Upper lobe of left lung (tissue), 6 donors: ENCODE measurements around the gene SLC9B1. TPM values are rescaled to one million over a fixed set of nuclear protein-coding genes. Genes with fewer than 3 reads are reported as not detected.
A peak's percentile ranks its signal among the peaks of the same experiment; 100 is the strongest.
"Not testable (repeated sequence)": the region's sequence is repeated elsewhere in the genome, so short reads cannot be mapped to it uniquely, and the experiment has no call there.

ENCODE experiments used
- ATAC-seq, 2 donors: fragments of 200-7000 bp; cut with Tn5 transposase; one replicate each; pipeline ENCODE4 v1.9.1; 2022; ENCODE audit warnings: mild to moderate bottlenecking in 2 of 2, moderate library complexity in 2 of 2; ENCODE audit not compliant: low FRiP score in 2 of 2
- DNase-seq, 2 donors: peaks; one replicate each; pipeline ENCODE4 v3.0.0-alpha.2; 2019 to 2020
- H3K27ac ChIP-seq, 4 donors: fragments of 200-600 bp; sonication (generic); one replicate each; pipeline ENCODE4 v1.5.1; 2016 to 2019
- H3K27me3 ChIP-seq, 4 donors: fragments of 200-600 bp; sonication (generic); one replicate each; pipeline ENCODE4 v1.5.1; 2017 to 2019
- H3K36me3 ChIP-seq, 4 donors: fragments of 200-600 bp; sonication (generic); one replicate each; pipeline ENCODE4 v1.5.1; 2016 to 2019
- H3K4me1 ChIP-seq, 4 donors: fragments of 200-600 bp; sonication (generic); one replicate each; pipeline ENCODE4 v1.5.1; 2018 to 2019
- H3K4me3 ChIP-seq, 4 donors: fragments of 200-600 bp; sonication (generic); one replicate each; pipeline ENCODE4 v1.5.1; 2017 to 2019; ENCODE audit warnings: mild to moderate bottlenecking in 2 of 4, moderate library complexity in 1 of 4
- H3K9me3 ChIP-seq, 4 donors: fragments of 200-600 bp; sonication (generic); one replicate each; pipeline ENCODE4 v1.5.1; 2018 to 2019
- CTCF ChIP-seq, 6 experiments: fragments of 450-650 bp in 4 of 6; fragments of 200-600 bp in 2 of 6; sonication (generic) in 2 of 6; IDR thresholded peaks; one replicate each; pipeline ENCODE4 v1.5.1; 2016 to 2019; ENCODE audit warnings: antibody characterized with exemption in 6 of 6
- EP300 ChIP-seq, 4 donors: sonication (generic); formaldehyde crosslinking; IDR thresholded peaks; one replicate each; pipeline ENCODE4 v1.5.1; 2017; ENCODE audit warnings: antibody characterized with exemption in 4 of 4, control low read depth in 2 of 4
- POLR2A ChIP-seq, 4 donors: fragments of 450-650 bp; IDR thresholded peaks; one replicate each; pipeline ENCODE4 v1.5.1; 2016 to 2017; ENCODE audit warnings: antibody characterized with exemption in 4 of 4, mild to moderate bottlenecking in 2 of 4
- POLR2AphosphoS5 ChIP-seq, 2 donors: sonication (generic); formaldehyde crosslinking; IDR thresholded peaks; one replicate each; pipeline ENCODE4 v1.5.1; 2017; ENCODE audit warnings: antibody characterized with exemption in 2 of 2
- WGBS, 2 donors: methylation state at CpG; one replicate each; pipeline ENCODE4 v1.1.5; 2017 to 2018; 5-methylcytosine and 5-hydroxymethylcytosine counted together
- total RNA-seq, 6 donors: library from RNA; depleted of rRNA in 4 of 6; stranded (reverse); fragments of >200 nt in 4 of 6; gene quantifications; one replicate each; pipeline versions ENCODE4 v1.1.0 to v1.2.1, GENCODE V29; 2016 to 2021
- donor health status: DM: no; HTN: no; CAD: no; lungs with moderate emphysema.
- donor health status: DM: no; HTN: yes; CAD: no; lungs with severe emphysema.

SLC9B1 gene
- total RNA-seq, 6 donors from 2014 or later: 0.44 to 1.4 (median 0.62) TPM; not detected in 2

- 73 to 76% methylated on average over 15 of the region's 15 CpGs for WGBS, 2 donors
- peak; percentile 79 to 89 for ATAC-seq
Measured at GRCh38 chr4:103008875-103009729, 10.4 kb downstream of the SLC9B1 start.

GRCh38 chr4:103002551-103002950 is 17.0 kb downstream of the SLC9B1 start:
- no peaks in the 10 kb centered on the region for H3K27me3 ChIP-seq
- H3K36me3 ChIP-seq: no peaks in the 10 kb centered on the region
- WGBS, 2 donors: 71 to 80% methylated on average over 2 of the region's 2 CpGs
- H3K27ac ChIP-seq: no peak overlapping the region
- no peak for DNase-seq
- no peak overlapping the region for H3K4me3 ChIP-seq
- TF ChIP-seq CTCF (IDR thresholded peaks at IDR 0.05) (no peak), POLR2AphosphoS5 (IDR thresholded peaks at IDR 0.05) (no peak), POLR2A (IDR thresholded peaks at IDR 0.05) (no peak), EP300 (IDR thresholded peaks at IDR 0.05) (no peak)
- no peaks in the 10 kb centered on the region for H3K9me3 ChIP-seq
- ATAC-seq: no peak
- no peaks in the 10 kb centered on the region for H3K4me1 ChIP-seq

More at GRCh38 chr4:103008875-103009729, 10.4 kb downstream of the SLC9B1 start:
- no peaks in the 10 kb centered on the region for H3K27me3 ChIP-seq
- H3K36me3 ChIP-seq: no peaks in the 10 kb centered on the region
- TF ChIP-seq CTCF (IDR thresholded peaks at IDR 0.05) (peak; percentile 23 to 80 (median 52)), POLR2AphosphoS5 (IDR thresholded peaks at IDR 0.05) (no peak), POLR2A (IDR thresholded peaks at IDR 0.05) (no peak), EP300 (IDR thresholded peaks at IDR 0.05) (no peak)
- H3K9me3 ChIP-seq: no peaks in the 10 kb centered on the region
- peaks cover 9 to 15% (median 13%) of the 10 kb centered on the region in 4 donors for H3K4me1 ChIP-seq
- H3K4me3 ChIP-seq: no peak overlapping the region
- no peak overlapping the region for H3K27ac ChIP-seq
- DNase-seq: peak in 1 of 2 donors; percentile 14

- TF ChIP-seq POLR2A (IDR thresholded peaks at IDR 0.05): no peak
- TF ChIP-seq CTCF (IDR thresholded peaks at IDR 0.05): no peak
- TF ChIP-seq EP300 (IDR thresholded peaks at IDR 0.05): no peak
- TF ChIP-seq POLR2AphosphoS5 (IDR thresholded peaks at IDR 0.05): no peak
- ATAC-seq: no peak
Measured at GRCh38 chr4:102994803-102995202, 24.7 kb downstream of the SLC9B1 start.

GRCh38 chr4:102993985-102994384 is 25.5 kb downstream of the SLC9B1 start:
- not testable (repeated sequence) for H3K27me3 ChIP-seq, ATAC-seq, DNase-seq, H3K4me3 ChIP-seq, H3K4me1 ChIP-seq, H3K9me3 ChIP-seq, H3K27ac ChIP-seq, H3K36me3 ChIP-seq

More at GRCh38 chr4:102994803-102995202, 24.7 kb downstream of the SLC9B1 start:
- H3K27me3 ChIP-seq: no peaks in the 10 kb centered on the region
- no peak overlapping the region for H3K27ac ChIP-seq
- DNase-seq: no peak
- no peaks in the 10 kb centered on the region for H3K9me3 ChIP-seq
- WGBS, 2 donors: 90 to 95% methylated on average over 1 of the region's 1 CpG
- no peaks in the 10 kb centered on the region for H3K4me1 ChIP-seq
- H3K4me3 ChIP-seq: no peak overlapping the region
- no peaks in the 10 kb centered on the region for H3K36me3 ChIP-seq

GRCh38 chr4:102988429-102989020 is 31.0 kb downstream of the SLC9B1 start:
- Histone ChIP-seq H3K9me3 (no peaks in the 10 kb centered on the region), H3K36me3 (no peaks in the 10 kb centered on the region), H3K4me3 (no peak overlapping the region), H3K4me1 (no peaks in the 10 kb centered on the region), H3K27ac (no peak overlapping the region), H3K27me3 (no peaks in the 10 kb centered on the region)
- ATAC-seq (no peak), DNase-seq (no peak)
- TF ChIP-seq CTCF (IDR thresholded peaks at IDR 0.05) (no peak), POLR2A (IDR thresholded peaks at IDR 0.05) (no peak), EP300 (IDR thresholded peaks at IDR 0.05) (no peak), POLR2AphosphoS5 (IDR thresholded peaks at IDR 0.05) (no peak)
- WGBS, 2 donors: 97 to 100% methylated on average over 1 of the region's 1 CpG
